Measurements from ENCODE around the gene CXCL3. TPM values are rescaled to one million over a fixed set of nuclear protein-coding genes. Genes with fewer than 3 reads are reported as not detected.
A peak's percentile ranks its signal among the peaks of the same experiment; 100 is the strongest.

Gene CXCL3
- total RNA-seq, 1 experiment from 2014 or later, result 1.1 TPM

- DNase-seq (ENCODE audit: low spot score), result no peak
Observed at GRCh38 chr4:74014332-74014731, 24.2 kb downstream of the CXCL3 start.

- no peak for DNase-seq (ENCODE audit: low spot score)
Observed at GRCh38 chr4:74013264-74013663, 25.2 kb downstream of the CXCL3 start.

GRCh38 chr4:74012130-74012529 is 26.4 kb downstream of the CXCL3 start:
- DNase-seq (ENCODE audit: low spot score), result no peak

- no peak for DNase-seq (ENCODE audit: low spot score)
Observed at GRCh38 chr4:74009307-74009706, 29.2 kb downstream of the CXCL3 start.

- peak; percentile 24 for DNase-seq (ENCODE audit: low spot score)
Observed at GRCh38 chr4:74006009-74006476, 32.4 kb downstream of the CXCL3 start.

- peak; percentile 75 for DNase-seq (ENCODE audit: low spot score)
Observed at GRCh38 chr4:74005528-74005927, 33.0 kb downstream of the CXCL3 start.

GRCh38 chr4:74004668-74005067 is 33.8 kb downstream of the CXCL3 start:
- no peak for DNase-seq (ENCODE audit: low spot score)

- no peak for DNase-seq (ENCODE audit: low spot score)
Observed at GRCh38 chr4:74000301-74000700, 38.2 kb downstream of the CXCL3 start.

- no peak for DNase-seq (ENCODE audit: low spot score)
Observed at GRCh38 chr4:73998040-73999011, 40.2 kb downstream of the CXCL3 start, which contains the start of gene CXCL5. Gene CXCL5, minus strand, starts transcription at chr4:73998677. Its CDS starts 96 bp downstream, at chr4:73998581.

- no peak for DNase-seq (ENCODE audit: low spot score)
Observed at GRCh38 chr4:73992050-73992449, 46.4 kb downstream of the CXCL3 start.

GRCh38 chr4:73991742-73992000 is 46.8 kb downstream of the CXCL3 start:
- no peak for DNase-seq (ENCODE audit: low spot score)

GRCh38 chr4:73990988-73991741 is 47.3 kb downstream of the CXCL3 start:
- DNase-seq (ENCODE audit: low spot score), result no peak

GRCh38 chr4:73989928-73990327 is 48.6 kb downstream of the CXCL3 start:
- no peak for DNase-seq (ENCODE audit: low spot score)

GRCh38 chr4:73989031-73989430 is 49.5 kb downstream of the CXCL3 start:
- no peak for DNase-seq (ENCODE audit: low spot score)

- no peak for DNase-seq (ENCODE audit: low spot score)
Observed at GRCh38 chr4:73988061-73988460, 50.4 kb downstream of the CXCL3 start, which contains the start of gene PPBP. Gene PPBP, minus strand, starts transcription at chr4:73988190. Its CDS starts 87 bp downstream, at chr4:73988103.

Small RNAs within 50 kb of the gene (small RNA-seq; reads per million reads assigned to genes)
- not detected for gene RN7SL218P

Other genes with a start within 250 kb of the CXCL3 start
- 0.29 and 2.3 TPM in 2 replicates for gene CXCL6, start 202.0 kb downstream of the CXCL3 start, total RNA-seq (2014; rRNA removed; shearing (Covaris generic))
- gene PF4V1, start 185.4 kb downstream of the CXCL3 start, total RNA-seq (2014; rRNA removed; shearing (Covaris generic)), result not detected in 2 replicates
- gene CXCL1, start 169.3 kb downstream of the CXCL3 start, total RNA-seq (2014; rRNA removed; shearing (Covaris generic)), result 3.6 and 5.2 TPM in 2 replicates
- 0.37 and 1.1 TPM in 2 replicates for gene PF4, start 56.7 kb downstream of the CXCL3 start, total RNA-seq (2014; rRNA removed; shearing (Covaris generic))
- not detected in 2 replicates for gene PPBP, start 50.5 kb downstream of the CXCL3 start, total RNA-seq (2014; rRNA removed; shearing (Covaris generic))
- gene CXCL5, start 40.0 kb downstream of the CXCL3 start, total RNA-seq (2014; rRNA removed; shearing (Covaris generic)), result not detected in 2 replicates
- gene CXCL2, start 60.5 kb upstream of the CXCL3 start, total RNA-seq (2014; rRNA removed; shearing (Covaris generic)), result 3.1 and 8.3 TPM in 2 replicates
- gene MTHFD2L, start 119.4 kb upstream of the CXCL3 start, total RNA-seq (2014; rRNA removed; shearing (Covaris generic)), result 18.4 and 32.9 TPM in 2 replicates